ENCODE data around the gene IL18R1. TPM values are rescaled to one million over a fixed set of nuclear protein-coding genes. Genes with fewer than 3 reads are reported as not detected.

Gene IL18R1
- total RNA-seq, 1 donor from 2014 or later, result 1.9 TPM

DNA sequence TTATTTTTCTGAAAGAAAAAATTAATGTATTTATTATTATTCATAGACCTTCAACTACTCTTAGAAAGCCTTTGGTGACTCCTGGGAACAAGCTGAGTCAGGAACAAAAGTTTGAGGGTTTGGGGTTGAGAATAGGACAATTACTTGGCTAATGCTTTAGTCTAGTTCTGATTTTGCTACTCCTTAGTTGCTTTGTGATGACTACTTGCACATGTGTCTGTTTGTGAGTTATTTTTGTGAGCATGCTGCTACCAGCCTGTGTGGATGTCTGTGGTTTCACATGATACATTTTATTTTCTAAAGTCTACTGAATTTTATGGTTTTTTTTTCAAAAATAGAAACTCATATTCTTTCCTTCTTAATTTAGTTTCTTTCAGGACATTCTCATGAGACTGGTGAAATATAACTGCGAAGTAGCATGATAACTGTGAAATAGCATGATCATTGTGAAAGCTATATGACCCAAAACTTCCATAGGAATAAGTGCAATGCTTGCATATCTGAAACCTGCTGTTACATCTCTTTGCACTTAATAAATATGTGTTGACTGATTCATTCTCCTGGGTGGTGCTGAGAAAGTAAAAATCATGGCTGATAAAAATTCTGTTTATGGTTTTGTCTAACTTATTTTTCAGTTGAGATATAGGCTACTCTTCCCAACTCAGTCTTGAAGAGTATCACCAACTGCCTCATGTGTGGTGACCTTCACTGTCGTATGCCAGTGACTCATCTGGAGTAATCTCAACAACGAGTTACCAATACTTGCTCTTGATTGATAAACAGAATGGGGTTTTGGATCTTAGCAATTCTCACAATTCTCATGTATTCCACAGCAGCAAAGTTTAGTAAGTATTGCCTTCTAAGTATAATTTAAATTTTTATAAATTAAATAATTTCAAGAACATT, 17.9 kb upstream of the IL18R1 start:
- intact Hi-C loops (cut with DNase I), result no loop called here
- Histone ChIP-seq H3K27ac (peak overlapping the region in 1 of 2 donors; percentile 54), H3K27me3 (no peaks in the 10 kb centered on the region), H3K4me3 (no peak overlapping the region), H3K9me3 (no peaks in the 10 kb centered on the region), H3K4me1 (peaks cover 5 to 6% of the 10 kb centered on the region in 2 donors), H3K36me3 (no peaks in the 10 kb centered on the region)
- TF ChIP-seq, protein P1, sequence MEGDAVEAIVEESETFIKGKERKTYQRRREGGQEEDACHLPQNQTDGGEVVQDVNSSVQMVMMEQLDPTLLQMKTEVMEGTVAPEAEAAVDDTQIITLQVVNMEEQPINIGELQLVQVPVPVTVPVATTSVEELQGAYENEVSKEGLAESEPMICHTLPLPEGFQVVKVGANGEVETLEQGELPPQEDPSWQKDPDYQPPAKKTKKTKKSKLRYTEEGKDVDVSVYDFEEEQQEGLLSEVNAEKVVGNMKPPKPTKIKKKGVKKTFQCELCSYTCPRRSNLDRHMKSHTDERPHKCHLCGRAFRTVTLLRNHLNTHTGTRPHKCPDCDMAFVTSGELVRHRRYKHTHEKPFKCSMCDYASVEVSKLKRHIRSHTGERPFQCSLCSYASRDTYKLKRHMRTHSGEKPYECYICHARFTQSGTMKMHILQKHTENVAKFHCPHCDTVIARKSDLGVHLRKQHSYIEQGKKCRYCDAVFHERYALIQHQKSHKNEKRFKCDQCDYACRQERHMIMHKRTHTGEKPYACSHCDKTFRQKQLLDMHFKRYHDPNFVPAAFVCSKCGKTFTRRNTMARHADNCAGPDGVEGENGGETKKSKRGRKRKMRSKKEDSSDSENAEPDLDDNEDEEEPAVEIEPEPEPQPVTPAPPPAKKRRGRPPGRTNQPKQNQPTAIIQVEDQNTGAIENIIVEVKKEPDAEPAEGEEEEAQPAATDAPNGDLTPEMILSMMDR (IDR thresholded peaks at IDR 0.05), result no peak
- no peak for DNase-seq (ENCODE audit: low spot score in 2 of 2)

DNA sequence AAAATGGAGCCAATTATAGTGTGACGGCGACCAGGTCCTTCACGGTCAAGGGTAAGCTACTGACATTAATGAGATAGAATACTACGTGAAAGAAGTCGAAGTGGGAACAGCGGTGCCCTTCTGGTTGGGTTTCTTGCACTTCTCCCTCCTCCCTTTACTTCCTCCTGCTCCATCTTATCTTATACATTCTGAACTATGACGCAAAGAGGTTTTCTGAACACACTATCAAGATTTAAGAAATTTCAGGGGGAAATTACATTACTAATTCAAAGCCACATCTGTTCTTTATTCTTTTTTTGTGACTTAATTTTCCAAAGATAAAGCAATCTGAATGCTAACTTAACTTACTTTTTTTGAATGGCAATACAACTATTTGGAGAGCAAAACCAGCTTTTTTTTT, 14.8 kb upstream of the IL18R1 start:
- Histone ChIP-seq H3K9me3 (no peaks in the 10 kb centered on the region), H3K27ac (no peak overlapping the region), H3K27me3 (no peaks in the 10 kb centered on the region), H3K4me1 (peaks cover 4 to 11% of the 10 kb centered on the region in 2 donors), H3K4me3 (no peak overlapping the region), H3K36me3 (no peaks in the 10 kb centered on the region)
- DNase-seq (ENCODE audit: low spot score in 2 of 2), result no peak
- intact Hi-C loops (cut with DNase I), result no loop called here
- TF ChIP-seq, protein P1 (IDR thresholded peaks at IDR 0.05), result no peak

DNA sequence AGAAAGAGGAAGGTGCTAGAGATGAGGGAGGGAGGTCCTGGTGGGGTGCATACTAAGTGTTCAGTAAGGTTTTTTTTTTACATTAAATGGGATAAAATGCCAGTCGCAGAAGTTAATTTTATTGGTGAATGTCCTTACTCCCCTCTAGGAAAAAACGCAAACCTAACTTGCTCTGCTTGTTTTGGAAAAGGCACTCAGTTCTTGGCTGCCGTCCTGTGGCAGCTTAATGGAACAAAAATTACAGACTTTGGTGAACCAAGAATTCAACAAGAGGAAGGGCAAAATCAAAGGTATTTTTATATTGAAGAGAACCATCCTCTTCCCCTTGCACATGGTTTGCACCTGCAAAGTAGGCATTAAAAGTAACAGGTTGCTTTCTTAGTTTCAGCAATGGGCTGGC, 12.7 kb upstream of the IL18R1 start:
- H3K27me3 ChIP-seq, result no peaks in the 10 kb centered on the region
- TF ChIP-seq, protein P1 (IDR thresholded peaks at IDR 0.05), result peak in 1 of 3 experiments; percentile 41
- intact Hi-C loops (cut with DNase I), result no loop called here
- no peak for DNase-seq (ENCODE audit: low spot score in 2 of 2)
- H3K36me3 ChIP-seq, result no peaks in the 10 kb centered on the region
- peak overlapping the region in 1 of 2 donors; percentile 38 for H3K27ac ChIP-seq
- H3K4me1 ChIP-seq, result peaks cover 0 to 7% of the 10 kb centered on the region in 2 donors
- no peaks in the 10 kb centered on the region for H3K9me3 ChIP-seq
- H3K4me3 ChIP-seq, result no peak overlapping the region

DNA sequence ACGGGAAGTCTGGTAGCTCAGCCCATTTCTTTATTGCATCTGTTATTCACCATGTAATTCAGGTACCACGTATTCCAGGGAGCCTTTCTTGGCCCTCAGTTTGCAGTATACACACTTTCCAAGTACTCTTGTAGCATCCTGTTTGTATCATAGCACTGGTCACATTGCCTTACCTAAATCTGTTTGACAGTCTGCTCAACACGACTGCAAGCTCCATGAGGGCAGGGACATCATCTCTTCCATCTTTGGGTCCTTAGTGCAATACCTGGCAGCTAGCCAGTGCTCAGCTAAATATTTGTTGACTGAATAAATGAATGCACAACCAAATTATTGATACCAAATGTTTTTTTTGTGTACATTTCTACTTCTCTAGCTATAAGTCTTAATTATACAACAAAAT, 11.2 kb upstream of the IL18R1 start:
- peaks cover 0 to 7% of the 10 kb centered on the region in 2 donors for H3K4me1 ChIP-seq
- H3K9me3 ChIP-seq, result no peaks in the 10 kb centered on the region
- DNase-seq (ENCODE audit: low spot score in 2 of 2), result no peak
- no peak overlapping the region for H3K4me3 ChIP-seq
- no peak overlapping the region for H3K27ac ChIP-seq
- intact Hi-C loops (cut with DNase I), result no loop called here
- H3K36me3 ChIP-seq, result no peaks in the 10 kb centered on the region
- no peaks in the 10 kb centered on the region for H3K27me3 ChIP-seq
- TF ChIP-seq, protein P1 (IDR thresholded peaks at IDR 0.05), result no peak

DNA sequence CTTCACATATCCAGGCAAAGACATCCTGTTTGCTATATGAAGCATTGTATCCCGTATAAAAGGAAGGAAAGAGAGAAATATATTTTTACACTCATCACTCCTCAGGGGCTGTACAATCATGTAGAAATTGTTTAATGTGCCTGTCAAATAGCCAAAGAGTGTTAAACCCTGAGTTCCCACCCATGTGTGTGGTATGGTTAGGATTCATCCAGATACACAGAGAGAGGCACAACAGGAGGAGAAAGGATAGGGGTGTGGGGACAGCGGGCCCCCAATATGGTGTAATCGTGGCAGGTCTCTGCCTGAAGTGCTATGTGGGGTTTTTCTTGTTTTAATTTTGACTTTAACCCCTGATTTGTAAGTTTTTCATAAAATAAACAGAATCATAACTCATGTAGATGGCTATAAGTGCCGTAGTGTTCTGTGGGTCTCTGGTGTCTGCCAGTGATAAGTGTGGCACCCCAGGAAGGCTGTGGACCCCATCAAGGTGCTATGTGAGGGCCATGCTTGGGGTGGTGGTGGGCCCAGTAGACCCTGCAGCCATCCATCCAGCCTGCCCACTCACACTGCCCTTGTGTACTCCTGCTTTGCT, 10.2 kb upstream of the IL18R1 start:
- no peaks in the 10 kb centered on the region for H3K9me3 ChIP-seq
- H3K4me3 ChIP-seq, result no peak overlapping the region
- no peaks in the 10 kb centered on the region for H3K36me3 ChIP-seq
- TF ChIP-seq, protein P1 (IDR thresholded peaks at IDR 0.05), result no peak
- intact Hi-C loops (cut with DNase I), result no loop called here
- H3K27me3 ChIP-seq, result no peaks in the 10 kb centered on the region
- DNase-seq (ENCODE audit: low spot score in 2 of 2), result no peak
- peaks cover 0 to 7% of the 10 kb centered on the region in 2 donors for H3K4me1 ChIP-seq
- no peak overlapping the region for H3K27ac ChIP-seq
